HepG2 (cell line): ENCODE data around the gene MIGA2. TPM values are rescaled to one million over a fixed set of nuclear protein-coding genes. Genes with fewer than 3 reads are reported as not detected.
A peak's percentile ranks its signal among the peaks of the same experiment; 100 is the strongest.

ENCODE experiments used
- ATAC-seq: fragments of 200-7000 bp; cut with Tn5 transposase; 3 replicates; pipeline ENCODE4 v1.9.1; 2020; ENCODE audit warnings: mild to moderate bottlenecking, moderate library complexity
- BruUV-seq: library from RNA; stranded (reverse); fragments of 400-500 nt; replicated peaks from 2 replicates; lab custom pipeline; 2021; lab: Mats Ljungman, UMichigan
- CTCF ChIA-PET: fragments of 300-600 bp; formaldehyde crosslinking; extraction: SDS; loops from one replicate; lab custom pipeline; 2021; ENCODE audit warnings: low total read pairs, inconsistent platforms, low intra/inter-chr PET ratio; lab: Yijun Ruan, JAX
- POLR2A ChIA-PET: fragments of 350-600 bp; sonication (Branson Sonifier 250); formaldehyde crosslinking; loops from one replicate; lab custom pipeline; 2020; ENCODE audit warnings: antibody characterized with exemption, inconsistent platforms; lab: Yijun Ruan, JAX
- DNase-seq: peaks from one replicate; pipeline ENCODE4 v3.0.0-alpha.2; 2015; ENCODE audit warnings: low spot score
- FAIRE-seq: peaks from 3 replicates; lab custom pipeline; 2011; peaks lifted over from hg19 to GRCh38; lab: Jason Lieb, UNC
- H2AFZ ChIP-seq: one replicate; pipeline ENCODE4 v1.6.1; 2011; ENCODE audit warnings: low read length, inconsistent platforms
- H3K27ac ChIP-seq: fragments of 300-600 bp; 3 replicates; pipeline ENCODE4 v1.8.0; 2011; ENCODE audit warnings: mixed run types, mild to moderate bottlenecking, mixed read lengths, low read length, inconsistent platforms; ENCODE audit not compliant: insufficient read depth; ENCODE audit errors: extremely low read length
- H3K27me3 ChIP-seq, 2 experiments: fragments of 200-600 bp in 1 of 2; 2 replicates in 1 of 2; 3 replicates in 1 of 2; pipeline versions ENCODE4 v1.6.0 to v1.8.0; 2011; ENCODE audit warnings: low read length in 2 of 2, mild to moderate bottlenecking in 2 of 2, moderate library complexity in 2 of 2, inconsistent platforms in 1 of 2; ENCODE audit not compliant: insufficient read depth in 2 of 2, control insufficient read depth in 1 of 2
- H3K36me3 ChIP-seq, 2 experiments: fragments of 200-600 bp in 1 of 2; replicated peaks in 1 of 2; 2 replicates in 1 of 2; 3 replicates in 1 of 2; pipeline versions ENCODE4 v1.5.1 to v1.8.0; 2011; ENCODE audit warnings: low read length in 2 of 2, inconsistent platforms in 1 of 2; ENCODE audit not compliant: insufficient read depth in 2 of 2, control insufficient read depth in 1 of 2
- H3K4me1 ChIP-seq: 2 replicates; pipeline ENCODE4 v1.5.1; 2012; ENCODE audit warnings: low read length, inconsistent platforms; ENCODE audit not compliant: insufficient read depth
- H3K4me2 ChIP-seq: 2 replicates; pipeline ENCODE4 v1.6.0; 2011; ENCODE audit warnings: low read depth, low read length, inconsistent platforms
- H3K4me3 ChIP-seq, 3 experiments: fragments of 200-600 bp in 1 of 3; sonication (generic), shearing (Covaris generic) in 1 of 3; replicated peaks in 1 of 3; 2 replicates each; pipeline ENCODE4 v1.5.1; 2011 to 2016; ENCODE audit warnings: low read length in 3 of 3, inconsistent platforms in 2 of 3, low read depth in 2 of 3, mild to moderate bottlenecking in 2 of 3, control low read depth in 1 of 3, mixed read lengths in 1 of 3; ENCODE audit not compliant: insufficient read depth in 1 of 3
- H3K79me2 ChIP-seq: one replicate; pipeline ENCODE4 v1.6.1; 2011; ENCODE audit warnings: low read length, inconsistent platforms; ENCODE audit not compliant: insufficient read depth
- H3K9ac ChIP-seq: 2 replicates; pipeline ENCODE4 v1.6.0; 2011; ENCODE audit warnings: mild to moderate bottlenecking, low read depth, low read length, inconsistent platforms; ENCODE audit not compliant: insufficient read depth
- H3K9me3 ChIP-seq: 2 replicates; pipeline ENCODE4 v1.5.1; 2012; ENCODE audit warnings: mild to moderate bottlenecking, low read length
- H4K20me1 ChIP-seq: 2 replicates; pipeline ENCODE4 v1.6.0; 2011; ENCODE audit warnings: inconsistent platforms, mild to moderate bottlenecking, low read length, moderate library complexity; ENCODE audit not compliant: insufficient read depth
- BRCA1 ChIP-seq: sonication (generic); formaldehyde crosslinking; IDR thresholded peaks from 2 replicates; pipeline ENCODE4 v1.4.0; 2020; ENCODE audit warnings: missing genetic modification reagents
- HDAC1 ChIP-seq: sonication (generic); formaldehyde crosslinking; IDR thresholded peaks from 2 replicates; pipeline ENCODE4 v1.5.1; 2020; ENCODE audit warnings: mild to moderate bottlenecking, missing genetic modification reagents
- HNF4G ChIP-seq, 2 experiments: sonication (generic) in 1 of 2; formaldehyde crosslinking in 1 of 2; IDR thresholded peaks; 2 replicates each; pipeline versions ENCODE4 v1.4.0 to v1.6.1; 2011 to 2020; ENCODE audit warnings: borderline replicate concordance in 2 of 2, low read depth in 2 of 2, mild to moderate bottlenecking in 2 of 2, low read length in 1 of 2, missing genetic modification reagents in 1 of 2, moderate library complexity in 1 of 2
- MTA1 ChIP-seq: sonication (generic); formaldehyde crosslinking; IDR thresholded peaks from 2 replicates; pipeline ENCODE4 v1.4.0; 2020; ENCODE audit warnings: missing genetic modification reagents, mild to moderate bottlenecking, borderline replicate concordance
- PAXIP1 ChIP-seq: sonication (generic); formaldehyde crosslinking; conservative IDR thresholded peaks from 2 replicates; pipeline ENCODE4 v1.4.0; 2020; ENCODE audit warnings: mild to moderate bottlenecking, missing genetic modification reagents, moderate library complexity
- RORA ChIP-seq: sonication (generic); formaldehyde crosslinking; IDR thresholded peaks from 2 replicates; pipeline ENCODE4 v1.5.0; 2020; ENCODE audit warnings: mild to moderate bottlenecking, missing genetic modification reagents, moderate library complexity
- SKI ChIP-seq: fragments of 450-650 bp; IDR thresholded peaks from one replicate; pipeline ENCODE4 v1.6.1; 2018; ENCODE audit warnings: mild to moderate bottlenecking; ENCODE audit not compliant: partially characterized antibody
- TGIF2 ChIP-seq: IDR thresholded peaks from 2 replicates; pipeline ENCODE4 v1.6.1; 2016; ENCODE audit warnings: control low read depth, missing compliant biosample characterization
- ZNF274 ChIP-seq: sonication (generic); formaldehyde crosslinking; IDR thresholded peaks from 2 replicates; pipeline ENCODE4 v1.5.1; 2020; ENCODE audit warnings: mild to moderate bottlenecking, missing genetic modification reagents
- ZSCAN29 ChIP-seq: sonication (generic); formaldehyde crosslinking; conservative IDR thresholded peaks from 2 replicates; pipeline ENCODE4 v1.4.0; 2020; ENCODE audit warnings: mild to moderate bottlenecking, missing genetic modification reagents
- WGBS: methylation state at CpG from one replicate; pipeline ENCODE4 v1.1.6; 2017; ENCODE audit warnings: low lambda C conversion rate; 5-methylcytosine and 5-hydroxymethylcytosine counted together
- in situ Hi-C: cut with HindIII; loops from 2 replicates; pipeline ENCODE4 v1.10.0; 2017; ENCODE audit warnings: low pct_unique_long_range_greater_than_20kb; ENCODE audit not compliant: extremely low pct_ligation_motif_present
- intact Hi-C: fragments of 100-400 bp; cut with micrococcal nuclease; formaldehyde crosslinking; loops from one replicate; pipeline ENCODE4 v1.10.0; 2022; ENCODE audit not compliant: unreplicated experiment
- polyA plus RNA-seq, 8 experiments: library from polyadenylated mRNA; depleted of rRNA in 3 of 8; stranded (reverse) in 7 of 8; unstranded in 1 of 8; fragments of >200 nt; fragmentation: Illumina TruSeq in 4 of 8; extraction: Trizol in 4 of 8; gene quantifications; 2 replicates each; pipeline versions ENCODE4 v1.2.1 to v1.2.3, GENCODE V29; 2011 to 2016; ENCODE audit warnings: low read depth in 4 of 8, missing spikeins in 1 of 8, mixed read lengths in 1 of 8; ENCODE audit not compliant: insufficient read depth in 1 of 8
- total RNA-seq, 5 experiments: library from RNA; depleted of rRNA; stranded (reverse); fragments of >200 nt; fragmentation: Illumina TruSeq; extraction: Trizol; gene quantifications; 2 replicates each; pipeline ENCODE4 v1.2.3, GENCODE V29; 2016; ENCODE audit warnings: low read depth in 1 of 5
- TF ChIP-seq, protein P1 (sequence below): sonication (generic); formaldehyde crosslinking; IDR thresholded peaks from 2 replicates; pipeline ENCODE4 v1.5.0; 2020; ENCODE audit warnings: mild to moderate bottlenecking, missing genetic modification reagents, borderline replicate concordance
- TF ChIP-seq, protein P2 (sequence below): IDR thresholded peaks from 2 replicates; pipeline ENCODE4 v1.6.1; 2016; ENCODE audit warnings: low read depth, control low read depth

MIGA2 gene
- total and polyA plus RNA-seq, 2 of the 13 experiments (the other 11 are each of a cell fraction or from before 2014, with no cell fraction given), result 10.8 to 17.1 TPM

DNA sequence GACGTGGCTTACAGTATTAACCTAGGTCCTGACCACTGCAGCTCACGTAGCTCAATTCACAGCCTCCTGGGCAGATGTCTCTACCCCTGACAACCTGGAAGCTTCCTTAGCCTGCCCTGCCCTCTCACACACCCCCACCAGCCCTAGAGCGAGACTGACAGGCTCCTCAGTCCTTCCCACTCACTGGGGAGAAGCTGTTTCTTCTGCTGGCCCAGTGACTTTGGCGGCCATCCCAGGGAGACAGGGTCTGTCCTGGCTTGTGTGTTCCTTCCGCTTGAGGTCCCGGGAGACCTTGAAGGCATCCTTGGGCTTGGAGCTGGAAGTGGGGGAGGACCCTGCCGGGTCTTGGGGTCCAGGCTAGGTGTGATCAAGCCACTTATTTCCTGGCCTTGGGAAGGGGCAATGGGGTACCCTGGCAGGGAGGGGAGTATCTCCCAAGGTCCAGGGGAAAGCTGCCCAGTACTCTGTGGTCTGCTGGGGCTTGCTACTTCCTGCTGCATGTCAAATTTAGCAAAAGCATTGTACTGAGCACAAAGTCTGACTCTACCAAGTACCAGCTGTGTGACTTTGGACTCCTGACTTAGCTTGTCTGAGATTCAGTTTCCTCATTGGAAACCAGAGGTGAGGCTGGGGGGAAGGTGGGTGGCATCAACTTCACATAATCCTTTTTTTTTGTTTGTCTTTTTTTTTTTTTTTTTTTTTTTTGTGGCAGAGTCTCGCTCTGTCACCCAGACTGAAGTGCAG is 1.9 kb downstream of the MIGA2 start:
- H3K4me2 ChIP-seq, result peak overlapping the region; percentile 94
- peaks cover 6% of the 10 kb centered on the region for H3K79me2 ChIP-seq
- peak; percentile 72 for FAIRE-seq
- in situ Hi-C loops, result no loop called here
- ATAC-seq, result peak; percentile 38
- H3K9me3 ChIP-seq, result no peaks in the 10 kb centered on the region
- CTCF ChIA-PET, result no interaction called here
- H3K4me3 ChIP-seq, result peak overlapping the region; percentile 37 to 97 (median 73)
- DNase-seq, result peak; percentile 62
- POLR2A ChIA-PET, result interaction anchor here (1.0 to 2.5 kb wide), 3 partner anchors 10 to 220 kb away, joined by 3 to 13 read pairs (median 6); partner anchors contain the start of genes DOLPP1, ENDOG and SH3GLB2
- intact Hi-C loops, result loop anchor here (5.0 kb wide), 1 partner anchor 44 kb away; the partner anchor contains the start of gene DOLPP1
- no peaks in the 10 kb centered on the region for H4K20me1 ChIP-seq
- no peak overlapping the region for H2AFZ ChIP-seq
- no TSS peak for BruUV-seq
- H3K9ac ChIP-seq, result peak overlapping the region; percentile 67; the same call in 1 of the 2 replicates
- H3K36me3 ChIP-seq, result peaks cover 3 to 14% of the 10 kb centered on the region in 2 experiments; a peak in 4 of 5 replicates
- peaks cover 27% of the 10 kb centered on the region for H3K4me1 ChIP-seq
- no peaks in the 10 kb centered on the region; a peak in 1 of 5 replicates for H3K27me3 ChIP-seq
- H3K27ac ChIP-seq, result peak overlapping the region; percentile 44
- WGBS, result 19% methylated on average over 3 of the region's 8 CpGs
- TF ChIP-seq PAXIP1 (CRISPR knock-in tag), result peak; percentile 77
- TF ChIP-seq HDAC1, result peak; percentile 50; the same call in 1 of the 2 replicates
- 0 out of 2 replicates have a peak, but pooled peaks have one; percentile 34 for TF ChIP-seq TGIF2 (CRISPR knock-in tag)
- TF ChIP-seq MTA1 (CRISPR knock-in tag), result 0 out of 2 replicates have a peak, but pooled peaks have one; percentile 13
- TF ChIP-seq RORA (CRISPR knock-in tag), result no peak
- TF ChIP-seq SKI, result peak; percentile 11
- TF ChIP-seq, protein P1, sequence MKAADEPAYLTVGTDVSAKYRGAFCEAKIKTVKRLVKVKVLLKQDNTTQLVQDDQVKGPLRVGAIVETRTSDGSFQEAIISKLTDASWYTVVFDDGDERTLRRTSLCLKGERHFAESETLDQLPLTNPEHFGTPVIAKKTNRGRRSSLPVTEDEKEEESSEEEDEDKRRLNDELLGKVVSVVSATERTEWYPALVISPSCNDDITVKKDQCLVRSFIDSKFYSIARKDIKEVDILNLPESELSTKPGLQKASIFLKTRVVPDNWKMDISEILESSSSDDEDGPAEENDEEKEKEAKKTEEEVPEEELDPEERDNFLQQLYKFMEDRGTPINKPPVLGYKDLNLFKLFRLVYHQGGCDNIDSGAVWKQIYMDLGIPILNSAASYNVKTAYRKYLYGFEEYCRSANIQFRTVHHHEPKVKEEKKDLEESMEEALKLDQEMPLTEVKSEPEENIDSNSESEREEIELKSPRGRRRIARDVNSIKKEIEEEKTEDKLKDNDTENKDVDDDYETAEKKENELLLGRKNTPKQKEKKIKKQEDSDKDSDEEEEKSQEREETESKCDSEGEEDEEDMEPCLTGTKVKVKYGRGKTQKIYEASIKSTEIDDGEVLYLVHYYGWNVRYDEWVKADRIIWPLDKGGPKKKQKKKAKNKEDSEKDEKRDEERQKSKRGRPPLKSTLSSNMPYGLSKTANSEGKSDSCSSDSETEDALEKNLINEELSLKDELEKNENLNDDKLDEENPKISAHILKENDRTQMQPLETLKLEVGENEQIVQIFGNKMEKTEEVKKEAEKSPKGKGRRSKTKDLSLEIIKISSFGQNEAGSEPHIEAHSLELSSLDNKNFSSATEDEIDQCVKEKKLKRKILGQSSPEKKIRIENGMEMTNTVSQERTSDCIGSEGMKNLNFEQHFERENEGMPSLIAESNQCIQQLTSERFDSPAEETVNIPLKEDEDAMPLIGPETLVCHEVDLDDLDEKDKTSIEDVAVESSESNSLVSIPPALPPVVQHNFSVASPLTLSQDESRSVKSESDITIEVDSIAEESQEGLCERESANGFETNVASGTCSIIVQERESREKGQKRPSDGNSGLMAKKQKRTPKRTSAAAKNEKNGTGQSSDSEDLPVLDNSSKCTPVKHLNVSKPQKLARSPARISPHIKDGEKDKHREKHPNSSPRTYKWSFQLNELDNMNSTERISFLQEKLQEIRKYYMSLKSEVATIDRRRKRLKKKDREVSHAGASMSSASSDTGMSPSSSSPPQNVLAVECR, result no peak
- no peak for TF ChIP-seq BRCA1 (CRISPR knock-in tag)
- no peak for TF ChIP-seq ZSCAN29 (CRISPR knock-in tag)
- TF ChIP-seq HNF4G (IDR thresholded peaks at IDR 0.05; ENCODE audit: borderline replicate concordance, low read depth, low read length), result peak; percentile 96
- peak; percentile 69; the same call in 1 of the 2 replicates for TF ChIP-seq HNF4G (CRISPR knock-in tag; IDR thresholded peaks at IDR 0.05; ENCODE audit: borderline replicate concordance, low read depth)
- no peak for TF ChIP-seq ZNF274 (CRISPR knock-in tag)
- TF ChIP-seq, protein P2, sequence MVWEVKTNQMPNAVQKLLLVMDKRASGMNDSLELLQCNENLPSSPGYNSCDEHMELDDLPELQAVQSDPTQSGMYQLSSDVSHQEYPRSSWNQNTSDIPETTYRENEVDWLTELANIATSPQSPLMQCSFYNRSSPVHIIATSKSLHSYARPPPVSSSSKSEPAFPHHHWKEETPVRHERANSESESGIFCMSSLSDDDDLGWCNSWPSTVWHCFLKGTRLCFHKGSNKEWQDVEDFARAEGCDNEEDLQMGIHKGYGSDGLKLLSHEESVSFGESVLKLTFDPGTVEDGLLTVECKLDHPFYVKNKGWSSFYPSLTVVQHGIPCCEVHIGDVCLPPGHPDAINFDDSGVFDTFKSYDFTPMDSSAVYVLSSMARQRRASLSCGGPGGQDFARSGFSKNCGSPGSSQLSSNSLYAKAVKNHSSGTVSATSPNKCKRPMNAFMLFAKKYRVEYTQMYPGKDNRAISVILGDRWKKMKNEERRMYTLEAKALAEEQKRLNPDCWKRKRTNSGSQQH, result no peak
